Measurements from ENCODE around the gene MTPN.

DNA sequence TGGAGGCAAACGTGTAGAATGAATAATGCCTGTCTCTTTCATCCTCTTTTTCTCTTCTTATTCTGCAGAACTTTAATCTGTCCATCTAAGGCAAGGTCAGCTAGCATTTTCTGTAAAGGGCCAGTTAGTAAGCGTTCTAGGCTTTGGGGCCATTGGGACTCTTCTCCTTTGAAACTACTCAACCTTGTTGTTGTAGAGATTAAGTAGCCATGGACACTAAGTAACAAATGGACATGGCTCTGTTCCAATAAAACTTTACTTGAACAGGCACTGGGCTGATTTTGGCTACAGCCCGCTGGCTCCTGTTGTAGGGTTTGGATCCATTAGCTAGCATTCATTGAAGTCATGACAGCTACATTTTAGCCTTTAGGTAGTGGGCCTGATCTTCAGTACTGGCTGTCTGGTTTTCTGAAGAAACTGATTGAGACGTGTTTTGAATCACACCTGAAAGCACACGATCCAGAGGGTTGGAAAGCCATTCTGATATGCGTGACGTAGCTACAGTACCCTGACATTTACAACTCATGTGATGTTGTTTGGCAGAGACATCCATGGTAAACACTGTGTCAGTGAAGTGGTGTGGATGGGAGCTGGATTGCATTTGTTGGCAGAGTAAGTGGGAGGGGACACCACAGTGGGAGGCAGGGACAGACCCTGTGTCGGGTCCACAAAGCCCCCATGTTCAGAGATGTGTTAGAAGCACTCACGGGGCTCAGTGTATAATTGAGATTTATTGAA lies 92.5 kb downstream of the MTPN start:
- TF ChIP-seq EZH2 (IDR thresholded peaks at IDR 0.05; ENCODE audit: low read length, missing control alignments) (no peak), CTCF (conservative IDR thresholded peaks at IDR 0.05 in 1 of 2, IDR thresholded peaks at IDR 0.05 in 1 of 2; ENCODE audit: low read depth in 1 of 2, low read length in 2 of 2) (no peak)

Measured in fibroblast of lung (primary cell).